HG02759 (cell line): ENCODE measurements around the gene KCNN1.
"Not testable (repeated sequence)": the region's sequence is repeated elsewhere in the genome, so short reads cannot be mapped to it uniquely, and the experiment has no call there.

Experiments used
- ATAC-seq: cut with Tn5 transposase; IDR thresholded peaks from one replicate; pipeline ENCODE4 v1.9.1; 2021; ENCODE audit warnings: mild to moderate bottlenecking, moderate library complexity; ENCODE audit not compliant: unreplicated experiment

The KCNN1 gene

DNA sequence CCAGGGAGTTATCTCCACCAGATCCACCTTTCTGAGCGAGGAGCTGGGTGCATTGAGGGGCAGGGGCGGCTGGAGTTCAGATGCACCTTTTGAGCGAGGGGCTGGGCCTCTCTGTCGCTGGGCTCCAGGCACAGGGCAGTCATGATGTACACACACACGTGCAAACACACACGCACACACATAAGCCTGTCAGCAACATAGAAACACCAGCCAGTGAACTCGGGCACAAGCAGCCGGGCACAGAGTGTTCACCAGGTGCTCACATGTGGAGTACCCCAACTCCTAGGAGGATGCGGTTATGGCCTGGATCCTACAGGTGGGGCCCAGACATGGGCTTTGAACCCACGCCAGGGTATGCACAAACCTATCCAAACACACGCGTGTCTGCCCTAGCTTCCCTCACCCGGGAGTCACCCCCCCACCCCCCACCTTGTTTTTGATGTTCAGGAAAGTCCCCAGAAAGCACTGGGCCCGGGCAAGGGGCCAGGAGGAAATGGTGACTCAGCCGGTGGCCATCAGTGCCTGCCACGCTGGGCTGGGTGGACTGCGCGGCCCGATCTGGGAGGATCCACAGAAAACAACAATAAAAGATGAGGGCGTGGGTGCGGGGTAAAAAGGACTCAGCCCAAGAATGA lies 54.3 kb downstream of the KCNN1 start:
- no peak for ATAC-seq

DNA sequence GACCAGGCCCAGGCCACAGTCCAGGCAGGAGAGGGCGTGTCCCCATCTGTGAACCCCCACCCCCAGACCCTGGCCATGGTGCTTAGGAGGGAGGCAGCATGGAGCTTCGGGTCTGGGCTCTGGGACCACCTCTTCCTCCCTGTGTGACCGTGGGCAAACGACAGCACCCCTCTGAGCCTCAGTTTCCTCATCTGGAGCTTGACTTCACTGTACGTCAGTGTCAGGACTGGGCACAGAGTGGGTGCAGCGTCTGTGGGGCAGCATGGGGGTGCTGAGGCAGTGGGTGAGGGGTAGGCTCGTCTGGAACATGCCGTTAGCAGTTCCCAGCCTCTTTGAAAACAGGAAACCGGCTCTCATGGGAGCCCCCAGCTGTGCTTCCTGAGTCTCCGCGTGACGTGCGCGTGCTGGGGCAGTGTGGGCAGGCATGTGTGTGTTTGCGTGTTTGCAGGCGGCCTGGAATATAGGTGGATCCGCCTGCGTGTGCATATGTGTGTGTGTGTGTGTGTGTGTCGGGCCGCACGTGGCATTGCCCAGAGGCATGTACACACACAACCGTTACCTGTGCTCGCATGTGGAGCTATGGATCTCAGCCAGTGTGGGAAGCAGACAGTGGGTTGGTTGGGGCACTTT lies 56.8 kb downstream of the KCNN1 start:
- peak; percentile 44 for ATAC-seq

DNA sequence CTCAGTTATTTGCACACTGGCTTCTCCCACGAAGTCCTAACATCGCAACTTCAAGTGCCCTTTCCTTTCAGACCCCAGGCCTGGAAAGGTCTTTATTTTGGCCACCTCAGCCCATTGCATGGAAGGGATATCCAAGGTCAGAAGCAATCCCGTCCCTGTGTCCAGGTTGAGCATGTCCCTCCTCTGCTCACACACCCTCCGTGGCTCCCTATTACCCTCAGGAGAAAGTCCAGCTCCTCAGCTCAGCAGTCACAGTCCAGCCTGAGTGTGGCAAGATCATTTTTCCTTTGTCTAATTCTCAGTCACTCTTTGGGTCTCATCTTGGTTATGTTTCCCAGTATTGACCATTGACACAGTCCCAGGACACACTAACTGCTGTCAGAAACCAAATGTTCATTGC lies 60.2 kb downstream of the KCNN1 start:
- no peak for ATAC-seq

DNA sequence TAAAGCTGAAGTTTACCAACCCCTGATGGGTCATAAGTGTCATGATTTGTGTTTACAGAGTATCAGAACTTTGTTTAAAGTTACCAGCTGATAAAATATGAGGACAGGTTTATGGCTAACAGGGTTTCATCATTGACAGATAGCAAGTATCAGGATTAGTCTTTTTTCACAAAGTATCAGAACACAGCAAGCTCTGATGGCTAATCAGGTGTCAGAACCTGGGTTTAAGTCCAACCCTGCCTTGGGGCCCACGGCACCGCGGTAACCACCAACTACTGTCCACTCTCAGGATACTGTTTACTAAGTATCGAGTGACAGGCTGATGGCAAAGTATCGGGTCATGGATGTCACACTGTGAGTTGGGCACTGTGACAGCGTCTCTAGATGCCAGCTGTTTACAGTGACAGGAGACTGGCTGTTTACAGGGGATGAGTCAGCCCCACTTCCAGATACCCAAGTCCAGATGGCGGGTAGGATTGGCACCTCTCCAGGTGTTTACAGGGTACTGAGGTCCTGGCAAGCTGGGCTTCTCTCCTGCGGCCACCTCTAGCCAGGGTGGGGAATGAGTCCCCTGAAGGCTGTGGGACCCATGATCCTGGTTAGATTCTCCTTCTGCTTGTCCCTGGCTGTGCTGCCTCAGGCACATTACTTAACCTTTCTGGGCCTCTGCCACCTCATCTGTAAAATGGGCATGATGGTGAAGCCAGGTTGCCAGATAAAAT lies 62.9 kb downstream of the KCNN1 start:
- no peak for ATAC-seq

DNA sequence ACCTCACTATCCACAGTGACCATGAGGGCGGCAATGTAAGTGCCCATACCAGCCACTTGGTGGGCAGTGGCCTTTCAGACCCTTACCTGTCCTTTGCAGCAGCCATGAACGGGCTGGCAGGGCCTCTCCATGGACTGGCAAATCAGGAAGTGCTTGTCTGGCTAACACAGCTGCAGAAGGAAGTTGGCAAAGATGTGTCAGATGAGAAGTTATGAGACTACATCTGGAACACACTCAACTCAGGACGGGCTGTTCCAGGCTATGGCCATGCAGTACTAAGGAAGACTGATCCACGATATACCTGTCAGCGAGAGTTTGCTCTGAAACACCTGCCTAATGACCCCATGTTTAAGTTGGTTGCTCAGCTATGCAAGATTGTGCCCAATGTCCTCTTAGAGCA lies 64.5 kb downstream of the KCNN1 start:
- not testable (repeated sequence) for ATAC-seq

DNA sequence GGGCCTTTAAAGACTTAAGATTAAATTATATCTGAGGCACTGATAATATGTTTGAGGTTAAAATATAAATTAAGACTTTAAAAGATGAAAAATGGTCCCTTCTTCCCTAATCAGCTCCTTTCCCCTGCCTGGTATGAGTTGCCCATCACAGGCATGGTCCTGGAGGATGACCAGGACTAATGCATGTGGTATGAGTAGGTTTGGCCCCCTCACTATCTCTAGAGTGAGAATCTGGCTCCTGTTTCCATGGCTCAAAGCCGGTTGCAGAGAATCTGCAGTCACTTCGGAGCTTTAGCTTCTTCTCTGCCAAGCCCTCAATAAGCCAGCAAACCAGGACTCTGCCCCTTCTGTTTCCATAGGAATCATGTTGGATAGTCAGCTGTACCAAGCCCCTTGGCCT lies 65.2 kb downstream of the KCNN1 start:
- not testable (repeated sequence) for ATAC-seq

DNA sequence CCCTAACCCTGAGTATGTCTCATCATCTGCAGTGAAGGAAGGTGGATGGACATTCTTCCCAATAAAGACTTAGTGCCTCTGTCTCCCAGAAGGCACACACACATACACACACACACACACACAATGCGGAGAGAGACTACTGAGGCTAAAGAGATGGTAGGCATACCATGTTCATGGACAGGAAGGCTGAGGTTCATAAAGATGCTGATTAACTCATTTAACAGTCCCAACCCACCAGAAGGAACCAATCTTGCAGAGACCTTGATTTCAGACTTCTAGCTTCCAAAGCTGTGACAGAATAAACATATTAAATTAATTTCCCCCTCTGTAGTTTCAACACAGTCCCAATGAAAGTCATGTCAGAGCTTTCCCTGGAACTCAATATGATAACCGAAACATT lies 74.1 kb downstream of the KCNN1 start:
- ATAC-seq = no peak

DNA sequence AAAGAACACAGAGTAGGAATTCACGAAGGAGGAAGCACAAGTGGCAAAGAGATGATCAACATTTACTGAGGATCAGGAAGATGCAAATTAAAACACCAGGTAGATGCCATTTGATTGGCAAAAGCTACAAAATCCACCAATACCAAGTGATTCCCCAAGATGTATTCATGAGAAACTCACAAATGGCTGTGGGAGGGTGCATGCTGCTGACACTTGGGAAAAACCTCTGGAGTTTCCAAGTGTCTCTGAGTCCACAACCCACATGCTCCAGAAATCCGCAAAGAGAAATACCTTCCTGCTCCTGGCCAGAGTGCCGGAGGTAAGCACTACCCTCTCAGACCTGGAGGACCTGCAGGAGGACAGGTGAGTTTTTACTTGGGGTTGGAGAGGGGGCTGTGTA lies 76.8 kb downstream of the KCNN1 start:
- no peak for ATAC-seq

DNA sequence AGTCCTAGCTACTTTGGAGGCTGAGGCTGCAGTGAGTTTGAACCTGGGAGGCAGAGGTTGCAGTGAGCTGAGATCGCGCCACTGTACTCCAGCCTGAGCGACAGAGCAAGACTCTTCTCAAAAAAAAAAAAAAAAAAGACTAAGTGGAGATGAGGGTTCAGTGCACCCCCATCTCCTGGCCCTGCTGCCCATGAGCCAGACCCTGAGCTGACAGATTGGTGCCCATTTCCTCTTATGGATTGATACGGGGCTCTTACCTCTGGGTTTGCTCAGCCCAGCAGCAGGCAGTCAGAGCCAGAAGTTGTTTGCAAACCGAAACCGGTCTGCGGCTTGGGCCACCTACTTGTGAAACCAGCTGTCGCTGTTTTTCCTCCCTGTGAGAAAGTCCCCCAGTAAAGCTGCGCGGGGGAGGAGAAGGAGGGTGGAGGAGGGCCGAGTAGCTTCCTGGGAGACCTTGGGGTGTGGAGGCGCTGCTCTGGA lies 78.0 kb downstream of the KCNN1 start:
- ATAC-seq = peak; percentile 95

DNA sequence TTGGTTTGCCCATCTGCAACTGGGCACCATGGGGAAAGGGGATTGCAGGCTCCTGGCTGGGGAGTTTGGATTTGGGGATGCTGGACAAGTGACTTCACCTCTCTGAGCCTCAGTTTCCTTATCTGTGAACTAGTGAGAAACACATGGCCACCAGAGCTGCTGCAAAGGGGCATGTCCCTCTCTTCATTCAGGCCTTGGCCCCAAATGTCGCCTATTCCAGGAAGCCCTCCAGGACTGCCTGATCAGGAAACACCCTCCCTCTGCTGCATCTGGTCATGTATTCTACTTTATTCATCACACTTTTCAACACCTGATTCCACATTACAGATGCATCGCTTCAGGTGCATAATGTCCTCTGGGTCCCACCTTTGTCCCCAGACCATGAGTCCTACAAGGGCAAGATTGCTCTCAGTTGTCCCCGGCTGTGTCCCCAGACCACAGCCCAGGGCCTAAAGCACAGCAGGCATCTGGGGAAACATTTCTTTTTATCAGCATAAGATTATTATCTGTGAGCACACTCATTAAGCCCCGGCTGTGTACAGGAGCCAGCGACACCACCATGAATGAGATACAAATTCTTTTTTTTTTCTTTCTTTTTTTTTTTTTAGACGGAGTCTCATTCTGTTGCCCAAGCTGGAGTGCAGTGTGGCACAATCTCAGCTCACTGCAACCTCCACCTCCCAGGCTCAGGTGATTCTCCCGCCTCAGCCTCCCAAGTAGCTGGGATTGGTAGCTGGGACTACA lies 78.6 kb downstream of the KCNN1 start:
- peak; percentile 11 for ATAC-seq

DNA sequence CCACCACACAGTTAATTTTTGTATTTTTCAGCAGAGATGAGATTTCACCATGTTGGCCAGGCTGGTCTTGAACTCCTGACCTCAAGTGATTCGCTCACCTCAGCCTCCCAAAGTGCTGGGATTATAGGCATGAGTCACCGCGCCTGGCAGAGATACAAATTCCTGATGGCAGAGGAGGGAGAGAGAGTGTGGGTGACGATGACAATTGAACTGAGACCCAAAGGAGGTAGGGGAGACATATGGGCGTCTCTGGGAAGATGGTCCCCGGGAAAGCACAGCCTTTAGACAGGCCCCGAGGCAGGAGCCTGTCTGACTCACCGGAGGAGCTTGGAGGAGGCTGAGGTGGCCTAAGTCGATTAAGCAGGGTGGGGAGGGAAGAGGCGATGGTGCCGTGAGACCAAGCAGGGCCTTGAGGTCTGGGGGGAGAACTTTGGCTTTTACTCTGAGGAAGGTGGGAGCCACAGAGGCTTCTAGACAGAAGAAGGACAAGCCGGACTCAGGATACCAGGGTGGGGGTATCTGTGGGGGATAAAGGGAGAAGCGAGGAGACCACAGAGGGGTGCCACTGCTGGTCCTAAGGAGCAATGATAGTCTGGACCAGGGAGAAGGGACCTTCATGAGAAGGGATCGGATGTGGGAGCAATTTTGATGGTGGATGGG lies 79.3 kb downstream of the KCNN1 start:
- no peak for ATAC-seq

DNA sequence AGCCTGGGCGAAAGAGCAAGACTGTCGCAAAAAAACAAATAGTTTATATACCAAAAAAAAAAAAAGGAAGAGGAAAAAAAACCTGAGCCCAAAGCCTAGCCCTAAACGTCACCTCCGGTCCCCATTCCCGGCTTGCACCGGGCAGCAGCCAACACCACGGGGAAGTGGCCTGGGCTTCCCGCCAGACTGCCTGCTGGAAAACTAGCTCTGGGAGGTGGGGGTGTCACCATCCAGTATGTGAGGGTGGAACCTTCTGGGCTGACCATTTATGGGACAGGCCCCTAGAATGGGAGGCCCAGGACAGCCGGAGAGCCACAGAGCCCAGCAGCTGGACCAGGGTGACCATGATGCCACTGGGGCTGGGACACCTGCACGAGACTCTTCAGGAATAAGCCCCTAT lies 82.5 kb downstream of the KCNN1 start:
- no peak for ATAC-seq
